Endothelial cell (in vitro differentiated cells): ENCODE results near the gene FRS3. TPM values are rescaled to one million over a fixed set of nuclear protein-coding genes. Genes with fewer than 3 reads are reported as not detected.

Source experiments
- DNase-seq: peaks from one replicate; pipeline ENCODE4 v3.0.0; 2021; ENCODE audit warnings: low spot score
- H3K27ac Mint-ChIP-seq: one replicate; pipeline ENCODE4 v1.8.0; 2021; ENCODE audit warnings: mixed read lengths, inconsistent platforms; ENCODE audit not compliant: unreplicated experiment
- H3K27me3 Mint-ChIP-seq: one replicate; pipeline ENCODE4 v1.8.0; 2021; ENCODE audit warnings: mild to moderate bottlenecking, moderate library complexity, mixed read lengths, inconsistent platforms; ENCODE audit not compliant: unreplicated experiment
- H3K36me3 Mint-ChIP-seq: one replicate; pipeline ENCODE4 v1.8.0; 2021; ENCODE audit warnings: mild to moderate bottlenecking, low read depth, mixed read lengths, inconsistent platforms; ENCODE audit not compliant: unreplicated experiment
- H3K4me1 Mint-ChIP-seq: one replicate; pipeline ENCODE4 v1.8.0; 2021; ENCODE audit warnings: mild to moderate bottlenecking, mixed read lengths, inconsistent platforms; ENCODE audit not compliant: unreplicated experiment
- H3K4me3 Mint-ChIP-seq: one replicate; pipeline ENCODE4 v1.8.0; 2021; ENCODE audit warnings: mild to moderate bottlenecking, mixed read lengths, inconsistent platforms; ENCODE audit not compliant: unreplicated experiment
- H3K9me3 Mint-ChIP-seq: one replicate; pipeline ENCODE4 v1.8.0; 2021; ENCODE audit warnings: mixed read lengths, inconsistent platforms; ENCODE audit not compliant: unreplicated experiment
- total RNA-seq: library from RNA; stranded (reverse); fragmentation: NEBNext Ultra II Directional; extraction: Animal tissue kit (Norgen Biotek cat#: 25700); gene quantifications from one replicate; pipeline ENCODE4 v1.2.1, GENCODE V29; 2021; ENCODE audit not compliant: unreplicated experiment
- TF ChIP-seq, protein P1 (sequence below): fragments of 200-600 bp; sonication (generic); IDR thresholded peaks from one replicate; pipeline ENCODE4 v1.5.0; 2021; ENCODE audit warnings: antibody characterized with exemption; ENCODE audit not compliant: unreplicated experiment

FRS3 gene
- total RNA-seq, 1 donor from 2014 or later = 8.8 TPM

DNA sequence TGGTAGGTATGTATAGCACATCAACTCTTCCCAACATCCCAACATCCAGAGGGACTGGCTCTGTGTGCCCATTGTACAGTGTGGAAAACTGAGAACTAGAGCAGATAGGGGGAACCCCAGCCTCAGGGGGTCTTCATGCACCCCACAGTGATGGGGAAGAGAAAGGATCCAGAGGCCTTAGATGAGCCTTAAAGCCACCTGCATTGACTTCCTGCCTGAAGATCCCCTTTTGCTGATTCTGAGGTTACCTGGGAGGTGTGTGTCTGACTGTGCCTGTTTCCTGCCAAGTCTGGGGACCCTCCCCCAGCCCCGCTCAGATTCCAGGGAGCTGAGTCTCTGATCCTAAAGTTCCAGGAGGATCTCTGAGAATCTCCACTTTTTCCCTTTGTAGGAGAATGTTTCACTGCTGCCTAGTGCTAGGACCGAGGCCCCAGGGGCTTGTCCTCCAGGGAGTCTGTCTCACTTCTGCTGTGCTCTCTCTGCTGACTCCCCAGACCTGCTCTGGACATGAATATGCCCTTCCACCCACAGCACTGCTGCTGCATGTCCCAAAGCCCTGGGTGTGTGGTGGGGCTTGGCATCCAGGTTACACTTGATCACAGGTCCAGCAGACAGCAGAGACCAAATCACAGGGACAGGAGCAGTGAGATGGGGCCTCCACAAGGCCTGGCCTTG, 19.7 kb downstream of the FRS3 start:
- Mint-ChIP-seq H3K9me3 (no peaks in the 10 kb centered on the region), H3K27ac (no peak overlapping the region), H3K27me3 (peaks cover 2% of the 10 kb centered on the region), H3K4me1 (peaks cover 3% of the 10 kb centered on the region), H3K4me3 (no peak overlapping the region), H3K36me3 (peaks cover 4% of the 10 kb centered on the region)
- TF ChIP-seq, protein P1, sequence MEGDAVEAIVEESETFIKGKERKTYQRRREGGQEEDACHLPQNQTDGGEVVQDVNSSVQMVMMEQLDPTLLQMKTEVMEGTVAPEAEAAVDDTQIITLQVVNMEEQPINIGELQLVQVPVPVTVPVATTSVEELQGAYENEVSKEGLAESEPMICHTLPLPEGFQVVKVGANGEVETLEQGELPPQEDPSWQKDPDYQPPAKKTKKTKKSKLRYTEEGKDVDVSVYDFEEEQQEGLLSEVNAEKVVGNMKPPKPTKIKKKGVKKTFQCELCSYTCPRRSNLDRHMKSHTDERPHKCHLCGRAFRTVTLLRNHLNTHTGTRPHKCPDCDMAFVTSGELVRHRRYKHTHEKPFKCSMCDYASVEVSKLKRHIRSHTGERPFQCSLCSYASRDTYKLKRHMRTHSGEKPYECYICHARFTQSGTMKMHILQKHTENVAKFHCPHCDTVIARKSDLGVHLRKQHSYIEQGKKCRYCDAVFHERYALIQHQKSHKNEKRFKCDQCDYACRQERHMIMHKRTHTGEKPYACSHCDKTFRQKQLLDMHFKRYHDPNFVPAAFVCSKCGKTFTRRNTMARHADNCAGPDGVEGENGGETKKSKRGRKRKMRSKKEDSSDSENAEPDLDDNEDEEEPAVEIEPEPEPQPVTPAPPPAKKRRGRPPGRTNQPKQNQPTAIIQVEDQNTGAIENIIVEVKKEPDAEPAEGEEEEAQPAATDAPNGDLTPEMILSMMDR = no peak
- no peak for DNase-seq

DNA sequence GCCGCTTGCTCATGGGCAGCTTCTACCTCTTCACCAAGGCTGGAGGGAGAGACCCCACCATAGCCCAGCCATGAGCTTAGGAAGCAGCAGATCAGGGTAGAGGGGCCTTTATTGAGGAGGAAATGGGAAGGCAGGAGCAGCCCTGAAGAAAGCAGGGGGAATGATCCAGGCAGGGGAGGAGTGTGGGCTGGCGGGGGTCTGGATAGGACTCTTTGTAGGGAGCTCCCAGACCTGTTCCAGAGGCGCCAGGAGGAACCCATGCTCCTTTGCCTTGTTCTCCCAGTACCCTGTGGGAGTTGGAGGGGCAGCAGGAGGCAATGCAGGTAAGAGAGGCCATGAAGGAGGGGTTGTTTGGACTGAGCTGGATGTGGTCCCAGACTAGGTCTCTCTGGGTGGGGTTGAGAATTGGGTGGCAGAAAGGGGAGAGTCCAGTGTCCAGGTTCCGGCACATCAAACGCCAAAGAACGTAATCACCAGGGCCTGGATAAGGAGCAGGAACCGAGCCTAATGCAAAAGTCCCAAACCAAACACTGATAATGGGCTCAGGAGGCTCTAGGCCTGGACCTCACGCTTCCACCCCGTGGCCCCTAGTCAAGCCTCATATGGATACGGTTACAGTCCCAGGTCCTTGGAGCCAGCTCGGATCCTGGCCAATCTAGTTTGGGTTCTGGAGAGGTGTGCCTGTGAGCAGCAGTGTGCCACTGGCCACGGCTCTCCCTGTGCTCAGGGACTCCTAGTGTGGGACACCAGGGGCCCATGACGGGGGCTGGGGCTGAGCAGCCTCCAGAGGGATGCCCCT, 20.4 kb downstream of the FRS3 start:
- no peak for DNase-seq
- H3K27me3 Mint-ChIP-seq = peaks cover 2% of the 10 kb centered on the region
- TF ChIP-seq, protein P1 = no peak
- peaks cover 3% of the 10 kb centered on the region for H3K4me1 Mint-ChIP-seq
- no peak overlapping the region for H3K27ac Mint-ChIP-seq
- no peaks in the 10 kb centered on the region for H3K9me3 Mint-ChIP-seq
- peaks cover 4% of the 10 kb centered on the region for H3K36me3 Mint-ChIP-seq
- H3K4me3 Mint-ChIP-seq = no peak overlapping the region

DNA sequence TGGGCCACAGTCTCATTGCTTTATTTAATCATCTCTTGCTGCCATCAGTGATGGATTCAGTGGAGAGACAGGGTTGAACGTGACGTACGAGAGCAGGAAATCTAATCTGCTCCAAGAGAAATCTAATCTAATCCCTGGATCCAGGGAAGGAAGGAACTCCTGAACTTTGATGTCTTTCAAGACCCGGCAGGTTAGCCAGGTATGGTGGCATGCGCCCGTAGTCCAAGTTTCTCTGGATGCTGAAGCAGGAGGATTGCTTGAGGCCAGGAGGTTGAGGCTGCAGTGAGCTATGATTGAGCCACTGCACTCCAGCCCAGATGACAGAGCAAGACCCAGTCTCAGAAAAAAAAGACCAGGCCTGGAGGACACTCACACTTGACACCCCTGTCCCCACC, 21.1 kb downstream of the FRS3 start:
- Mint-ChIP-seq H3K36me3 (peaks cover 4% of the 10 kb centered on the region), H3K27me3 (peaks cover 2% of the 10 kb centered on the region), H3K27ac (no peak overlapping the region), H3K9me3 (no peaks in the 10 kb centered on the region), H3K4me1 (peaks cover 3% of the 10 kb centered on the region), H3K4me3 (no peak overlapping the region)
- TF ChIP-seq, protein P1 = no peak
- DNase-seq = no peak

DNA sequence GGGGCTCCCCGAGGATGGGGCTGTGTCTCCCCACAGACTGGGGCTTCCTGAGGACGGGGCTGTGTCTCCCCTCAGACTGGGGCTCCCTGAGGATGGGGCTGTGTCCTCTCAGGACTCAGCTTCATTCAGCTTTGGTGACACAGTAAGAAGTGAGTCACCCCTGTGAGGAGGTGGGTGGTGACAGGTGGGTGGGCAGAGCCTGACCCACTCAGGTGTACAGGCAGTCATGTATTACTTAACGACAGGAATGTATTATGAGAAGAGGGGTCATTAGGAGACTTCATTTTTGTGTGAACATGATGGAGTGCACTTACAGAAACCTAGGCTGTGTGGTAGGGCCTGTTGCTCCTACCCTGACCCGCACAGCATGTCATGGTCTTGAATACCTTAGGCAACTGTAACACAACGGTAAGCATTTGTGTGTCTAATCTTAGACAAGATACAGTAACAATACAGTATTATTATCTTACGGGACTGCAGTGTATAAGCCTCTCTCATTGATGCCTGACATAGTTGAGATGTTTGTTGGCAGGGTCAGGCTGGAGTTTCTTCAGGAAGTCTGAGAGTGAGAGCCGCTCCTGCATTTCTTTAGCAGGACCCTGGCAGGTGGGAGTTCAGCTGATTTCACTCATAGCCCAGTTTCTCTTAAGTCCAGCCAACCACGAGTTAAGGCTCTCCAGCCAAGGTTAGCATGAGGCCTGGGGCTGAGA, 21.6 kb downstream of the FRS3 start:
- H3K27me3 Mint-ChIP-seq = peaks cover 2% of the 10 kb centered on the region
- no peaks in the 10 kb centered on the region for H3K9me3 Mint-ChIP-seq
- H3K4me1 Mint-ChIP-seq = peaks cover 3% of the 10 kb centered on the region
- H3K27ac Mint-ChIP-seq = no peak overlapping the region
- no peak overlapping the region for H3K4me3 Mint-ChIP-seq
- TF ChIP-seq, protein P1 = no peak
- H3K36me3 Mint-ChIP-seq = peaks cover 4% of the 10 kb centered on the region
- no peak for DNase-seq

- Mint-ChIP-seq H3K36me3 (peaks cover 4% of the 10 kb centered on the region), H3K9me3 (no peaks in the 10 kb centered on the region), H3K27me3 (peaks cover 2% of the 10 kb centered on the region), H3K4me3 (no peak overlapping the region), H3K4me1 (peaks cover 3% of the 10 kb centered on the region), H3K27ac (no peak overlapping the region)
- TF ChIP-seq, protein P1 = no peak
- no peak for DNase-seq
Observed at GRCh38 chr6:41757271-41757670, 22.4 kb downstream of the FRS3 start.
